Stimulated activated CD8-positive, alpha-beta memory T cell treated with anti-CD3 and anti-CD28 coated beads, Interleukin-12 subunit alpha, Interleukin-12 subunit beta, amount 100 ng/mL, for 24 hours (primary cell): ENCODE data around the gene MGRN1.

Experiments
- DNase-seq: peaks from one replicate; pipeline ENCODE4 v3.0.0-alpha.2; 2020; ENCODE audit errors: extremely low read depth

MGRN1 gene

DNA sequence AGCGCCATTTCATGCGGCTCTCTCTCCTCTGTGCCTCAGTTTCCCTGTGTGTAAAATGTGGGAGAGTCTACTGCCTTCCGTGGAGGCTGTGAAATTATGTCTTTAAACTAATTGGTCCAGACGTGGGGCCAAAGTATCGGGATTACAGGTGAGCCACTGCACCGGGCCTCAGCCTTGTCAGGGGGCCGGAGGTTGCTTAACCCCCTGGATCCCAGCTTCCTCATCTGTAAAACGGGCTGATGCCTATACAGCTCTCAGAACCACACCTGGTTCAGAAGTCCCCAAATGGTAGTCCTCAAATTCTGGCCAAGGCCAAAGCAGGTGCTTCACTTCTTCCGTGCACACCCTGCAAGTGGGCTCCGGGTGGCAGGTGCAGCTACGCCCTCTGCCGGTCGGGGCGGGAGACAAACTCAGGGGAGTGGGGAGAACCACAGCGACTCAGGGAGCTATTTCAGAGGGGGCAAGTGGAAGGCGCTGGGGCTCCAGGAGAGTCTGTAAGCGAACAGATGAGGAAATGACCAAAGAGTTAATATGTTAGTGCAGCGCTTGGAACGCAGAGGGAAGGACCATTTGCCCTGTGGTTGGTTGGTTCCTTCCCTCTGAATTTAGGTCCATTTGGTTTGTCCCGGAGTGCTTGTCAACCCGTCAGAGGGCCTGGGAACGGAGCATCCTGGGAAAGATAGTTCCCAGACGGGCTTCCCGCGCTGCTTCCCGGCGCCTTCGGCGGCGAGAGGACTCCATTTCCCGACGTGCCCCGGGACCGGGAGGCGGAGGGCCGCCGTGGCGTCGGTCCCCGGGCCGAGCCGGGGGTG, at the start of gene MGRN1:
Gene MGRN1 (plus strand): TSS at position 812 of the 812 bp plus-strand sequence. CDS start 135 bp downstream, outside the sequence.
- DNase-seq = peak; percentile 80

DNA sequence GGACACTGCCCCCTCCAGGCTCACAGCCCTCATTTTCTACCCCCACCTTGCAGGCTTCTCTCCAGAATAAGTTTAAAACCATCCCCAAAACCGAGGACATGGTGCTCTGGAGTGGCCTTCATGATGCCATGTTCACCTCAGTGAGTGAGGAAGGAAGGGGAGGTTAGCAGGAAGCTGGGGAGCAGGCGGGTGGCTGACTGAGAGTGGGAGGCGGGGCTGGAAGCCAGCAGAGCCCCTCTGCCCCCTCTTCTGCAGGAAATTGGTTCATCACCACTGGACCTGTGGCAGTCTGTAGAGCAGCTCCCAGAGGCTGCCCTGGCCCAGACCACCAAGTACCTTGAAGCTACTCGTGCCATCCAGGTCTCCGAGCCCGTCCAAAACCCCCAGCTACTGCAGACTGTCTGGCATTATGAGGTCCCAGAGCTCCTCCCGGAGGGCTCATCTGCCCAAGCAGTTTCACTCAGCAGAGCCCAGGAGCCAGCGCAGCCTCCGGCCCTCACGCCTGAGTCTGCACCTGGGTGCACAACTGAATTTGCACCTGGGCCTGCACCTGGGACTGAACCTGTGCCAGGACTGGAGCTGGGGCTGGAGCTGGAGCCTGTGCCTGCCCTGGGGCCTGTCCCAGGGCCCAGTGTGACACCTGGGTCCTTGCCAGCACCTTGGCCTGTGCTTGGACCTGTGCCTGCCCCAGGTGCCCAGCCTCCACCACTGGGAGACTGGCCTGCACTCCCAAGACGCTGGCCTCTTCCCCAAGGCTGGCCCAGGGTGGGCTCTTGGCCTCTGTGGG, 49.5 kb upstream of the MGRN1 start:
- no peak for DNase-seq

DNA sequence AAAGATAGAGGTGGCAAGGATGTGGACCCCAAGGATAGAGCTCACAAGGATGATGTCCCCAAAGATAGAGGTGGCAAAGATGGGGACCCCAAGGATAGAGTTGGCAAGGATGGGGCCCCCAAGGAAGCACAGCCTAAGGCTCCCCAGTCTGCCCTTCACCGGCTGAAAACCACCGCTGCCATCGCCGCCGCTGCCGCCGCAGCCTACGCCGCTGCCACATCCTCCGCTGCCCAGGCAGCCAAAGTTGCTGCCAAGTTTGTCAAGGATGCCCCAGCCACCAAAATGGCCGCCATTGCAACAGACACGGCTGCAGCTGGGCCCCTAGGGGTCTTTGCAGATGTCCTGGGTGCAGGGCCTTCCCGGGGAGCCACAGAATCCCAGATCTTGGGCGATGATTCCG, 48.6 kb upstream of the MGRN1 start:
- no peak for DNase-seq

DNA sequence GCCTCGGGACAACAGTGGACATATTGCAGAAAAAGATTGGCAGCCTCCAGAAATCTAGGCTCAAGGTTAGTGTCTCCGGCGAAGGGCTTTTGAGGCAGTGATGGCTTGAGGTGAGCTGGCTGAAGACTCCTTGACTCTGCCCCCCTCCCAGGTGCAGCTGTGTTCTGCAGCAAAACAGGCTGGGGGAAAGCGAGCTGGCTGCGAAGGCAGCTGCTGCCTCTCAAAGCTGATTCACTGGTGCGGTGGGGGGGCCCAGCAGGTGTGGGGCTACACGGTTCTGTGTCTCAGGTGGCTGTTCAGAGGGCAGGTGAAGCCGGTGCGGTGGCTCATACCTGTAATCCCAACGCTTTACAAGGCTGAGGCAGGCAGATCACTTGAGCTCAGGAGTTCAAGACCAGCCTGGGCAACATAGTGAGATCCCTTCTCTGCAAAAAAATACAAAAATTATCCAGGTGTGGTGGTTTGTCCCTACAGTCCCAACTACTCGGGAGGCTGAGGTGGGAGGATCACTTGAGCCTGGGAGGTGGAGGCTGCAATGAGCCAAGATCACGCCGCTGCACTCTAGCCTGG, 45.6 kb upstream of the MGRN1 start:
- DNase-seq = no peak

DNA sequence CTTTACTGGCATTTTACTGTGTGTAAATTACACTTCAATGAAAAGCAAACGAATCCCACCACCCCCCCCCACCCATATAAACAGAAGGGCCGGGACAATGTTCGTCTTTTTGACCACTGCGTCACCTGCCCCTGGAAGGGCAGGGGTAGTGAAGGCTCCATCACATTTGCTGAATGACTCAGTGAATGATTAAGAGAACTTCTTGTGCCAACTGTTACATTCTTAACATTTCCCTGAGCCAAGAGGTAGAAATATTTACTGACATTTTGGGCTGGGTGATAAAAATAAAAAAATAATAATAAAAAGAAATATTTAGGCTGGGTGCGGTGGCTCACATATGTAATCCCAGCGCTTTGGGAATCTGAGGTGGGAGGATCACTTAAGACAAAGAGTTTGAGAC, 44.4 kb upstream of the MGRN1 start:
- no peak for DNase-seq

DNA sequence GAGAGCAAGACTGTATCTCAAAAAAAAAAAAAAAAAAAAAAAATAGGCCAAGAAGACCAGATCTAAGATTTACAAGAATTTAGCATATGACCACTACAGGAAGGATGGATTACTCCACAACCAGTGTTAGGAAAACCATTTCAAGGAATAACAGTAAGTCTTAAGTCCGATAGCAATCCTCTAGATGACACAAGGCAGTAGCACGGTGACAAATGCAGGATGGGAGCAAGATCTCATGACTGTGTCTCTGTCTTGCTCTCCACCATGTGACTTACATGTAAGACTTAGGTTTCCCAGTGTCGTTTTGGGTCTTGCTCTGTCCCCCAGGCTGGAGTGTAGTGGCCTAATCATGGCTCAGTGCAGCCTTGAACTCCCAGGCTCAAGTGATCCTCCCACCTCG, 40.7 kb upstream of the MGRN1 start:
- DNase-seq = no peak

DNA sequence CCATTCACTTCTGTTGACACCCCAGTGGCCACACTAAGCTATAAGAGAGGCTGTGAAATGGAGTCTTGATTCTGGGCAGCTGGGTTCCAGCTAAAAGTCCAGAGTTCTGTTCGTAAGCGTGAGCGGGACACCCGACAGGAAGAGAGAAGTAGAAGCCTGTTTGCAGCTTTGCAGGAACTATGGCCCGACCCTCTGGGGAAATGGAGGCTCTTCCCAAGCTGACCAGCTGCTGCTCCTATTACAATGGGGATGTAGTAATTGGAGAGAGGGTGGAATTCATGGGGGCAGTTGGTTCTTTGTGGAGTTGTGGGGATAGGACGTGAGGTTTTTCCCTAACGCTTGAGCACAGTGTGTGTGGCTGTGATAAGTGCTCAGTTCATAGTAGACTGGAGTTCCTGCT, 38.3 kb upstream of the MGRN1 start:
- no peak for DNase-seq

DNA sequence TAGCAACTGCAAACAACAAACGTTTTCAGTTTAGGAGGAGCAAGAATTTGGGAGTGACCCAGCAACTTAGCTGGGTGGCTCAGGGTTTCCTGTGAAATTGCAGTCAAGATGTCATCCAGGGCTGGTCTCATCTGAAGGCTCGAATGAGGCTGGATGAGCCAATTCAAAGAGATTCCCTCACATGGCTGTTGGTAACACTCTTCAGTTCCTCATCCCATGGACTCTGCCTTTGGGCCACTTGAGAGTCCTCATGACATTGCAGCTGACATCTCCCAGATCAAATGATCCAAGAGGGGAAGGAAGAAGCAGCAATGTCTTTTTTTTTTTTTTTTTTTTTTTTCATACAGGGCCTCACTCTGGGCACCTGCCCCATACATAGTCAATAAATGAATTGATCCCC, 36.2 kb upstream of the MGRN1 start:
- no peak for DNase-seq

DNA sequence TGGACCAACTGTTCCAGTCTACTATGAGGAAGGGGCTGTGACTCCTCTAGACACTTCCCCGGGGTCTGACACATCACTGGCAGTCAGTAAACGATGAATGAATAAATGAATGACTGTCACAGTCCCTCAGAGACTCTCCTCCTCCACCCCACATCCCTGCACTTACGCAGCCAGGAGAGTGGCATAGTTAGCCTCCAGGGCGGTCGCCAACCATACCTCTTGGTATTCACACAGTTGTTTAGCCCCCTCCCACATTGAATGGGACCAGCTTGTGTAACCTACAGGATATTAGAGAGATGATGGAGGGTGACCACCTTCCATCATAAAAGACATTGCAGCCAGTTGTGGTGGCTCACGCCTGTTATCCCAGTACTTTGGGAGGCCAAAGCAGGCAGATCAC, 35.7 kb upstream of the MGRN1 start:
- DNase-seq = no peak

DNA sequence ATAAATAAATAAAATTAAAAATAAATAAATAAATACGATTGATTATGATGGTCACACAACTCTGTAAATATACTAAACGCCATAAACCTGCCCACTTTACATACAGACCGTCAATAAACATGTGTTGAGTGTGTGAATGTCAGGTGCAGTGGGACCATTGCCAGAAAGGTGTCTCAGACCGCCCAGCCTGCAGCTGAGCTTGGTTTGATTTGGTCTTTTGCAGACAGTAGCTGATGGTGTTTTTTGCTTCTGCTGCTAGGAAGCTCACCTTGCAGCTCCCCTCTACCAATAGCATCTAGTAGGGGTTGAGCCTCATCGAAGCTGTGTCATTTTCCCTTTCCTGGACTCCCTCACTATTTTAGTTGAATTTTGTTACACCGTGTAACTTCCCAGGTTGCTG, 33.4 kb upstream of the MGRN1 start:
- DNase-seq = no peak

DNA sequence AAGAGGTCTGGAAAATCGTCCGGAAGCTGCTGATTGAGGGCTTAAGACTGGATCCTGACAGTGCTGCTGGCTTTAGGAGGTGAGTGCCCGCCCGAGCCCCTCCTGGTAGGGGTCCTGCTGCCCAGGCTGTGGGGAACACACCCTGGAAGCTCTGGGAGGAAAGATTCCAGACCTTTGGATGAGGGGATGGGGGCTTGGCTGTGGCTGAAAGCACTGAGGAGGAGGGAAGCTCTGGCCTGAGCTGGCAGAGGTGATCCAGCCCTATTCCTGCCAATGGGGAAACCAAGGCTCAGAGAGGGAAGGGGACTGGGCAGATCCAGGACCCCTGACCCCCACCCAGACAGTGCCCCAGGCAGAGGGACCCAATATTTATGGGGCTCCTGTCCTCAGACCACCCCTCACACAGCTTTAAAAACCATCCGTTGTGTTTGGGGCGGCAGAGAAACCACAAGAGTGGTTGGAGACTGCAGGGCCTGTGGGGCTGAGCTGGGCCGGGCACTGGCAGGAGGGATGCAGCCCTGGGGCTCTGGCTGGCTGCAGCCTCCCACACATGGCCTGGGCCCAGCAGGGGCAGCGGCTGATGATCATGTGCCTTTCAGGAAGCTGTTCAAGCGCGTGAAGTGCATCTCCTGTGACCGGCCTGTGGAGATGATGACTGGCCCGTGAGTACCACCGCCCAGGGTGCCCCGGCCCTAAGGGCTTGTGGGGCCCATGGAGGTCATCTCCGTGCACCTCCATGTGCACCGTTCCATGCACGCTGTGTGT, 32.7 kb upstream of the MGRN1 start:
- DNase-seq = no peak

DNA sequence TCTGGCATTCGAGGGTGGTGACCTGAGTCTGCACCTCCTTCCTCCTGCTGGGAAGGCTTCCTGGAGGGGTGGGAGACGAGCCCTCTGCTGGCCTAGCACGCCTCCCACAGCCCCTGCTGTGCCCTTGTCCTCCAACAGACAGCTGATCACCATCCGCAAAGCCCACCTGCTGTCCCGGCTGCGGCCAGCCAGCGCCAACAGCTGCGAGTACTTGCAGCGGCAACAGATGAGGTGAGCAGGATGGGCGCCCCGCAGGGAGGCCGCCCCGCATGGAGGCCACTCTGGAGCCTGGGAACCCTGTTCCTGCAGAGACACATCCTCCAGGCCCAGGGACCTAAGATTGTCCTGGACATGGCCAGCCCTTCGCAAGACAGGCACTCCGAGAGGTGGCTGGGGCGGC, 31.5 kb upstream of the MGRN1 start:
- DNase-seq = no peak

DNA sequence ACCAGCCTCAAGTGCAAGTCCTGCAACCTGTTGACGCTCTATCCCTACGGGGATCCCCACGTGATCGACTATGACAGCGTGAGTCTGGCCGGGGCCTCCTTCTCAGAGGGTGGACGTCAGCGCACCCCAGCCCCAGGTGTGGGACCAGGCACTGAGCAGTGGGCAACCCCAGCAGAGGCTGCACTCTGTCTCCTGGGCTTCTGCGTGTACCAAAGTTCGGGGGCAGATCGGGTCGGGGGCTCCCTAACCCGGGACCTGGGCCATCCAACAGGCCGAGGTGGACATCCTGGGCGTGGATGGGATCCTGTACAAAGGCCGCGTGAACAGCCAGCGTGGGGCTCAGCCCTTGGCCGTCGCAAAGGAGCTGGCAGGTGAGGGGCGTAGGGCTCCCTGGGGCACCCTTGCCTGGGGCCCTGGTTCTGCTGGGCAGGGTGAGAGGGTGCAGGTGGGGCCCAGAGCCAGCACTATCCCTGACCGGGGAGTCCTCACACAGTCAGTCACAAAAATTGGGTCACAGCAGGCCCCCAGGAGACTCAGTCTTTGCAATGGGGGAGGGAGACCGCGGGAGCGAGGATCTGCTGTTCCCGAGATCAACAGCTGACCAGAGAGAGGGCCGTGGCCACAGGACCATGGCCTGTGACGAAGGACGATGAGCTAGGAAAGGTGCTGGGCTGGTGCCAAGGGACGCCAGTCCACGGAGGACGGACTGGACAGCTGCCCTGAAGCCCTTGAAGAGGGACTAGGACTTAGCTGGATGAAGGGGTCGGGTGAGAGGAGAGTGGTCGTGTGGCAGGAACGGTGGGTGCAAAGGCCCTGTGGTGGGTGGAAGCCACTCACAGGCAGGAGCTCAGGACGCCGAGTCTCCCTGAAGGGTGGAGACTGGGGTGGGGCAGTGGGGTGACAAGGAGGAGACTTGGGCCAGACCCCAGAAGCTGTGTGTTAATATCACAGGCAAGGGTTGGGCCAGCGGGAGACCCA, 29.9 kb upstream of the MGRN1 start:
- no peak for DNase-seq

DNA sequence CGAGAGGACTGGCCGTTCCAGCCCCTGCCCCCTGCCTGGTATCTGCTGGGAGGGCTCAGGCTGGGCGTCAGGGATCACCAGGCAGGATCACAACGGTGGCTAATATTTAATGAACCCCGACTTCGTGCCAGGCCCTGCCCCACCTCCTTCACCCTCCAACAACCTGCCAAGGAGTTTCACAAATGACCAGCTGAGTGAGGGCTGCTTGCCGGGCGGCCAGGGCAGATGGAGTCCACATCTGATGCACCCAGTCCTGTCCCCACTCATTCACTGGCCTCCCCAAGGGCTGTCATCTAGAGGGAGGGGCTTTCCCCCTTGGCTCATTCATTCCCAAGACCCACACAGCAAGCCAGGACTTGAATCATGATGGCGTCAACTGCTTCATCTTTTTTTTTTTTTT, 27.5 kb upstream of the MGRN1 start:
- no peak for DNase-seq

DNA sequence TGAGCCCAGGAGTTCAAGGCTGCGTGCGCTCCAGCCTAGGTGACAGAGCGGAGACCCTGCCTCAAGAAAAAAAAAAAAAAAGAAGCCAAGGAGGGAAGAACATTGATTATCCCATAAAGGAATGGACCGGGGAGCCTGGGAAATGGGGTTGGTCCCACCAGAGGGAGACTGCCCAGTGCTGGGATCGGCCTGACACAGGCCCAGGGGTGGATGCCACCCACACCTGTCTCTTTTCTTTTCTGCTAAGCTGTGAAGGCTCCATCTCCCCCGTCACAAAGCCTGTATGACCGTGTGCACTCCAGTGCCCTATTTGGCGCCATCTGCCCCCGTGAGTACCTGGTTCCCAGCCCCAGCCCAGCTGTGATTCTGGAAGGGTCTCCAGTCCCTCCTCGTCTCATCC, 25.6 kb upstream of the MGRN1 start:
- DNase-seq = no peak

DNA sequence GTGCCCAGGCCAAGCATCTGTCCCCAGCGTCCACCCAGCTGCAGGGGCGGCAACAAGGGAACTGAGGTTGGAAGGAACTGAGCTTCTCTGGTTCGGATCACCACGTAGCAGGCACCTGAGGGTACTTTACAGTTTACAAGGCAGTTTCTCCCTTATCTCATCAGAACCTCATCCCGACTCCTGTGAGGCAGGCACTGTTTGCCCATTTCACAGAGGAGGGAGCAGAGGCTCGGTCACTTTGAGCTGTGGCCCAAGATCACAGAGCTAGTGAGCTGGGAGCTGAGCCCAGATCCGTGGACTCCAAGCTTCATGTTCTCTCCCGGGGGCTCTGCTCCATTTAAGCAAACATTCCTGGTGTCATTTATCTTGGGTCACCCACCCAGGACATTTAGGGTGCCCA, 25.1 kb upstream of the MGRN1 start:
- DNase-seq = no peak

DNA sequence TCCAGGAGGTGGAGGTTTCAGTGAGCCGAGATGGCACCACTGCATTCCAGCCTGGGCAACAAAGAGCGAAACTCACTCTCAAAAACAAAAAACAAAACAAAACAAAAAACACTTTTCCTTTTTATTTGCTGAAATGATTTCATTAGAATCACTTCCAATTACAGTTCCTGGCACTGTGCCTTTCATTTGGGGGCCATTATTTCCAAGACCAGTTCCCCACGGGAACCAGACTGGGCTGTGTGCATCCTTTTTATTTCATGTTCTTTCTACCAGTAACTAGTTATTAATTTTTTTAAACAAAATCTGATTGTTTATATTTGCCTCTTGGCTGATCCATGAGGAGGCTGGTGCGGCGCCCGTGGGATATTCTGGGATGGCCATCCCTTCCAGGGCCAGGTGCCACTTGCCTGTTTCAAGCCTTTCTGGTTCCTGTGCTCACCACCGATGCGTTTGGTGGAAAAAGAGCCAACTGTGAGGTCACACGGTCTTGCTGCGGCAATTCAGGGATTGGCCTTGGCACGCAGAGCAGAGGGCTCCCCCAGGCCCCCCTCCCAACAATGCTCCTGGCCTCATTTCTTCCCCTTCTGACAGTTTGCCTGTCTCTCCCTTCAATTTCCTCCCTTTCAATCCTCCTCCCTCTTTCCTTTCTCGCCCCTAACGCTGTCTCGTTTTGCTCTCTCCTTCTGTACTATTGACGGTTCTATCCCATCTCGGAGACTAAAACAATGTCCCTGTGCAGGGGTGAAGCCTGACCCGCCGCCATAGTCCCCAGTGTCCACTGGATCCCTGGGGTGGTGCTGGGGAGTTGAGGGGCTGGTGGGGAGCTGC, 23.4 kb upstream of the MGRN1 start:
- no peak for DNase-seq

DNA sequence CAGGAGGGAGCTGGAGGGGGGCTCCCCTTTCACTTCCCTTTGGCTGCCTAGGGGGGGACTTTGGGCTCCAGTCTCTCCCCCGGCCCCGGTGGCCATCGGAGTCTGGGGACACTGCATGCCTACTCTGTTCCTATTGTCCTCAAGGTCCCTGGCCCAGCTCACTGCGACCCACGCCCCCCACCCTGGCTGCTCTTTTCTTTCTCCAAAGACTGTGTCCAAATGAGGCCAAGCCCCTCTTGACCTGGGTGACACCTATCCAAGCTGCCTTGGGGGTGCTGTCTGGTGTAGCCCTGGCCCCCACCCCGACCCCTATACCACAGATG, 22.8 kb upstream of the MGRN1 start:
- DNase-seq = no peak

DNA sequence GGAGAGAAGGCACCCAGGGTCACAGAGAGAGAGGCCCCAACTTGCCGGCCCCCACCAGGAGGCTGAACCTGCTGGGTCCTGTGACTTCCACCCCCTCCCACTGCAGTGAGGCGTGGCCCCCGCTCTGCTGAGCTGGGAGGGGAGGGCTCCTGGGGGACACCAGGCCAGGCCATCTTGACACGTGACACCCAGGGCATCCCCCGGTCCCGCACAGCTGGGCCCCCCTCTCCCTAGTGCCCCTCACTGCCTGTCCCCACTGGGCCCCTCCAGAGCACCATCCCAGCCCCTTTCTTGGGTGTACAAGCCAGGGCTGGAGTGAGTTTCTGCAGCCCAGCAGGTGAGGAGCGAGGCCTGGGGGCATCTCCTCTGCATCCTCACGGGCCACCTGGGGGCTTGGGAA, 22.3 kb upstream of the MGRN1 start:
- no peak for DNase-seq

DNA sequence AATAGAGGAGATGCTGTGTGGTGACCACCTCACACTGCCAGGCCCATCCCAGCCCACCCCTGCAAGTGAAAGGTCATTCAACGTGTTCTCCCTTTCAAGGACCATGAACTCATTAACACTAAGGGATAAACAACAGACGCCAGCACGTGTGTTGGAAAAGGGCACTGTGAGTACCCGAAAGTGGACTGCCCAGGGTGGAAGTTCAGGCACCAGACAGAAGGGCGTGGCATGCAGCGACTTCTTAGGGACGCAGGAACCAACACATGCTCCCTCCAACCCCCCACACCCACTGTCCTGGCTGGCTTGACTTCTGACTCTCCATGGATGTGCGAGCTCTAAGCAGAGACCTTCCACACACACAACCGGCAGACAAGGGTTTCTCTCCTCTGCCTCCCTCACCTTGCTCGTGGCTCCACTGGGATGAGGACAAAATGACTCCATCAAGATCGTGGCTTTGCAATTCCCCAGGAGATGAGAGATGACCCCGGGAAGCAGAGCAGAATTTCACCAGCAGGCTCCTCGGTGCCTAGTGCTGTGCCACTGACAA, 20.9 kb upstream of the MGRN1 start:
- no peak for DNase-seq
